HG02943 (cell line): ENCODE results near the gene NRAP.

Experiments used
- ATAC-seq: cut with Tn5 transposase; IDR thresholded peaks from one replicate; pipeline ENCODE4 v1.9.1; 2021; ENCODE audit warnings: mild to moderate bottlenecking, low read depth, moderate library complexity; ENCODE audit not compliant: unreplicated experiment

Gene NRAP, protein sequence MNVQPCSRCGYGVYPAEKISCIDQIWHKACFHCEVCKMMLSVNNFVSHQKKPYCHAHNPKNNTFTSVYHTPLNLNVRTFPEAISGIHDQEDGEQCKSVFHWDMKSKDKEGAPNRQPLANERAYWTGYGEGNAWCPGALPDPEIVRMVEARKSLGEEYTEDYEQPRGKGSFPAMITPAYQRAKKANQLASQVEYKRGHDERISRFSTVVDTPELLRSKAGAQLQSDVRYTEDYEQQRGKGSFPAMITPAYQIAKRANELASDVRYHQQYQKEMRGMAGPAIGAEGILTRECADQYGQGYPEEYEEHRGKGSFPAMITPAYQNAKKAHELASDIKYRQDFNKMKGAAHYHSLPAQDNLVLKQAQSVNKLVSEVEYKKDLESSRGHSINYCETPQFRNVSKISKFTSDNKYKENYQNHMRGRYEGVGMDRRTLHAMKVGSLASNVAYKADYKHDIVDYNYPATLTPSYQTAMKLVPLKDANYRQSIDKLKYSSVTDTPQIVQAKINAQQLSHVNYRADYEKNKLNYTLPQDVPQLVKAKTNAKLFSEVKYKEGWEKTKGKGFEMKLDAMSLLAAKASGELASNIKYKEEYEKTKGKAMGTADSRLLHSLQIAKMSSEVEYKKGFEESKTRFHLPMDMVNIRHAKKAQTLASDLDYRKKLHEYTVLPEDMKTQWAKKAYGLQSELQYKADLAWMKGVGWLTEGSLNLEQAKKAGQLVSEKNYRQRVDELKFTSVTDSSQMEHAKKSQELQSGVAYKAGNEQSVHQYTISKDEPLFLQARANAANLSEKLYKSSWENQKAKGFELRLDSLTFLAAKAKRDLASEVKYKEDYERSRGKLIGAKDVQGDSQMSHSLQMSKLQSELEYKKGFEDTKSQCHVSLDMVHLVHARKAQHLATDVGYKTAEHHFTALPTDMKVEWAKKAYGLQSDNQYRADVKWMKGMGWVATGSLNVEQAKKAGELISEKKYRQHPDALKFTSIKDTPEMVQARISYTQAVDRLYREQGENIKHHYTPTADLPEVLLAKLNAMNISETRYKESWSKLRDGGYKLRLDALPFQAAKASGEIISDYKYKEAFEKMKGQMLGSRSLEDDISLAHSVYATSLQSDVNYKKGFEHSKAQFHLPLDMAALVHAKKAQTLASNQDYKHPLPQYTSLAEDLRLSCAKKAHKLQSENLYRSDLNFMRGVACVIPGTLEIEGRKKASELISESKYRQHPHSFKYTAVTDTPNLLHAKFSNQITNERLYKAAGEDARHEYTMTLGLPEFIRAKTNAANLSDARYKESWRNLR (N-terminal part only)

DNA sequence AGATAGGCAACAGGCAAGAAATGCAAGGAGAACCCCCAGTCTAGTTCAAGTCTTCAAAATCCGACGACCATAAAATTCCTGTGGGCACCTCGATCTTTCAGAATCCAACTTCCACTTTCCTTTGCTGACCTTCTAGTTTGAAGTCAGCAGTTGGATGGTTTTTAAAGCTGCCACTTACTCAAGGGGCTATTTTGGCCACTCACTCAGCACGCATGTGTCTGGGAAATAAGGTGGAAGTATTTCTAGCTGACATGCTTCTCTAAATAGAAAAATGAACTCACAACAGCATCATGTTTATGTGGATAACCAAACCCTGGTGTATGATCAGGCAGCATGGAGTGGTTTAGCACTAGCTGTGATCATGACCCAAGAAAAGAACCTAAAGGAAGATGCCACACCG, at the start of gene NRAP:
Gene NRAP, minus strand, starts transcription at position 134 of the 400 bp plus-strand sequence. CDS start 159 bp downstream, outside the sequence.
- ATAC-seq = no peak

DNA sequence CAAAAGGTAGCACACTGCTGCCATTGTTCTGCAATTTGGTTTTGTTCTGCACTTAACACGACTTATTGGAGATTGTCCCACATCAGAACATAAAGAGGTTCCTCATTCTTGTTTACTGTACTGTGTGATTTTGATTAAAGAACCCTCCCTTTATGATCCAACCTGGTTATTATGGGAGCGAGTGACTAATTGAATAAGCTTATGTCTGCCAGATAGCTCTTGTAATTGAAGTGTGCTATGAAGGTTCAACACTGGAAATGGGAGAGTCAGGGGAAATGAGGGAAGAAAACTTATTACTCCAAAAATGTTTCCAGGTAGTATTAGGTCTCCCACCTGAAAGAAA, 49.8 kb upstream of the NRAP start:
- no peak for ATAC-seq

DNA sequence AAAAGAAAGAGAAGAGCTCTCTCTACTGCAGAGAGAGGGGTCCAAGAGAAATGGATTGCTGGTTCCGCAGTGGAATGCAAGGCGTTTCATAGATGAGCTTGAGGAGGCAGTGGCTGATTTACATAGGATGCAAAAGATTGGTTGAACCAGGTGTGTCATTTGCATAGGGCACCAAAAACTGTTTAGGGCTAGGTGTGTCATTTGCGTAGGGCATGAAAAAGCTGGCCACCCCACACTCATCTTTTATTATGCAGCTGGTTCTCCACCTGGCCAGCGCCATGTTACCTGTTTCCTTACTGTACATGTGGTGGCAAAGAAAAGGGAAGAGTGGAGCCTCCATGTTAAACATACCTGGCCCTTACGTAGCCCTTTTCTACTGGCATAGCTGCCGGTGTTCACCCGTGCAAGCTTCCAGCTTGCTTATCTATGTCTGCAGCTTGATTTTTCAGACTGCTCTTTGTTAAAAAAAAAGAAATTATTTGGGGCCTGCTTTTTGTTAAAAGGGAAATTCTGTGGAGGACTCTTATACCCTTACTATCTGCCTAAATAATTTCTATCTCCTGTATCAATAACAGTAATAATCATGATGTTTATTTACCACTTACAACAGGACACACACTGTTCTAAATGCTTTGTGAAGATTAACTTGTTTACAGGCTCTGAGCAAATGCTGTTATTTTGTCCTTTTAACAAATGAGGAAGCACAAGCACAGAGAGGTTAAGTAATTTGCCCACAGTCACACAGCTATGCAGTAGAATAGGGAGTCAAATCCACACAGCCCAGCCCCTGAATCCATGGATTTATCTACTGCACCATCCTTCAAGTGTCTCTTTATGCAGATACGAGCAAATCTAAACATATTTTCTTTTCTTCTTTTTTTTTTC, 49.2 kb upstream of the NRAP start:
- ATAC-seq = no peak

DNA sequence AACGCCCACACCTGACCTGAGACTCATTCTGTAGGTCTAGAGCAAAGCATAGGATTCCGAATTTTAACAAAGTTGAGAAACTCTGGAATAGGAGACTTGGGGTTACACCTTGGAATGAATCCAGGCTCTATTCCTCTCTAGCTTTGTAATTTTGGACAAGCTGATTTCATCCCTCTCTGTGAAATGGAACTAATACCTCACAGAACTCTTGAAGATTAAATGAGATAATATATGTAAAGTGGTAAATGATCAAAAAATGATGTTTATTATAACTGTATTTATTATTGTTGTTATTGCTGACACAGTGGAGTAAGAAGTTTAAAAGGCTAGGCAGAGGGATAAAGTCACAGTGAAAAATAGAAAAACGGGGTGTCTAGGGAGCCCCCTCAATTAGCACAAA, 48.2 kb upstream of the NRAP start:
- no peak for ATAC-seq

DNA sequence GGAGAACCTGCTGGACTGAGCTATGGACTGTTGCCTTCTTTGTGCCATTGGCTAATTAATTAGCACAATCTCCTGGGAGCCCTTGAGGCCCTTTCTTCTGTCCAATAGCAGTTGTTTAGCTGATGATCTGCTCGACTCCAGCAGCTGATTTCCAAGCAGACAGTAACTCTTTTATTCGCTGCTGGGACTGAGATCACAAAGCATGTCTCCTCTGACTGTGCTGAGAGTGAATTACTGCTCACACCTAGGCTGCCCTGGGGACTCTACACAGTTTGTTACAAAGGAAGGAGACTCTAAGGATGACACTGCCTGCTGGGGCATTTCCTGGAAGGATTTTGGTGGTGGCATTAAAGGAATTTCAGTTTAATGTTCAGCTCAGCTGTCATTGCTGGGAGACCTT, 47.3 kb upstream of the NRAP start:
- ATAC-seq = no peak

DNA sequence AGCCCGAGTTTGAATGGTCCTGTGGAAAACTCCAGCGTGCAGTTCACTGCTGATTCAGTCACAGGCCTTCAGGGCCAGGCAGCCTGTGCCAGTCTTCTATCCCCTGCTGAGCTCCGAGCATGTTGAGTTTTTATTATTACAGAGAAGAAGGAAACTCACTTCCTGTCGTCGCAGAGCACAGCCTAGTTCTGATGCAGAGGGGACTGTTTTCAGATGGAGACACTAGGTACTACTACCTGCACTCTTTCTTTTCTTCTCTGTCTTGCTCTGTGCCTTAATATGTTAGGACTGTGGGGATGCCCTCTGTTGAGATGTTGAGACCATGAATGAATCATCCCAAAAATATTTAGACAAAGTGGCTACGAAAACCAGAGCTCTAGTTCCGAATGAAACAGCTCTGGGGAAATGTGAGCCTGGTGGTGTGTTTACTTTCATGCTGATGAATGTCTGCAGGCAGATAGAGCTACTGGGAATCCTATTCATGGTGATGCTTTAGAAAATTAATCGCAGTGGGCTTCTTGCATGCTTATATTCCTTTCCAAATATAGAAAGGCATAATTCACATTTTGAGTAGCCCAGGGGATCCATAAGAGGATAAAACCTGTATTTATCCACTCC, 45.5 kb upstream of the NRAP start:
- ATAC-seq = no peak

DNA sequence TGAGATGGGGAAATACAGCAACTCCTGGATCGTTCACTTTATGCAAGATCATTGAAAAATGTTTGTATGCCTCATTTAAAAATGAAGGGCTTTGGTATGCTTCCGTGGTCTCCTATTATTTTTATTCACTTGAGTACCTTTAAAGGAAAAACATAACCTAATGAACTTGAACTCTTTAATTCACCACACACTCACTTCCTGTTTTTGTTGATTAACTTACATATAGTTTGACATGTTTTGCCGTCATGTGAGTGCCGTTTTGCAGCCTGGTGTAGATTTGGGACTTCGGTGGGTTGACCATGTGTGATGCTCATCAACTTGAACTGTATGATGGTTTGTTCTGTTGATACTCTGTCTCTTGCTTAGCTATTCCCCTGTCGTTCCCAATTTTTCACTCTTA, 44.8 kb upstream of the NRAP start:
- ATAC-seq = no peak

DNA sequence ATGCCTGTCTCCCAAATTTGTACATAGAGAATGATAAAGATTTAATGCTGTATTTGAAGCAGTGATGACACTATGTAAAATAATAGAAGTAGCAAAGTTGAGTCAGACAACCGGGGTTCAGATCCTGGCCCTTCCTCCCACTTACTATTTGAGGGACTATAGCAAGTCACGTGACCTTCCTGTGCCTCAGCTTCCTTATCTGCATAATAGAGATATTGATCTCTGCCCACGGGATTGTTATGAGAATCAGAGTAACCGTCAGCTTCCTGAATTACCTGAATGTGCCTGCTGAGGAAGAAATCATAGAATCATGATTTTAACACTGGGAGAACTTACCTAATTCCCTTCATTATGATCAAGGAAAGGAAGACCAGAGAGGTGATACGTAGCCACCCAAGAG, 42.8 kb upstream of the NRAP start:
- ATAC-seq = no peak

DNA sequence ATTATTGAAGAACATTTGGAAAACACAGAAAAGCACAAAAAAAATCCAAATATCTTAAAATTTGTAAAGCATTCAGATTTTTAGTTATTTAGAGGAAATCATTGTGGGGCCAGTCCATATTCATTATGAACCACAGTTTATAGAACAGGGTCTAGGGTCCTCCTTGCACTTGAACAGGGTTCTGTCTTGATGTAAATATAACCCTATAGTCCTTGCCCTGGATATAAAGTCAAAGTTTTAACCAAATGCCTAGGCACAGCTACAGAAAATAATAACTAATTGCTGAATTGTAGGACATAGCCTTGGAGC, 41.5 kb upstream of the NRAP start:
- ATAC-seq = no peak

DNA sequence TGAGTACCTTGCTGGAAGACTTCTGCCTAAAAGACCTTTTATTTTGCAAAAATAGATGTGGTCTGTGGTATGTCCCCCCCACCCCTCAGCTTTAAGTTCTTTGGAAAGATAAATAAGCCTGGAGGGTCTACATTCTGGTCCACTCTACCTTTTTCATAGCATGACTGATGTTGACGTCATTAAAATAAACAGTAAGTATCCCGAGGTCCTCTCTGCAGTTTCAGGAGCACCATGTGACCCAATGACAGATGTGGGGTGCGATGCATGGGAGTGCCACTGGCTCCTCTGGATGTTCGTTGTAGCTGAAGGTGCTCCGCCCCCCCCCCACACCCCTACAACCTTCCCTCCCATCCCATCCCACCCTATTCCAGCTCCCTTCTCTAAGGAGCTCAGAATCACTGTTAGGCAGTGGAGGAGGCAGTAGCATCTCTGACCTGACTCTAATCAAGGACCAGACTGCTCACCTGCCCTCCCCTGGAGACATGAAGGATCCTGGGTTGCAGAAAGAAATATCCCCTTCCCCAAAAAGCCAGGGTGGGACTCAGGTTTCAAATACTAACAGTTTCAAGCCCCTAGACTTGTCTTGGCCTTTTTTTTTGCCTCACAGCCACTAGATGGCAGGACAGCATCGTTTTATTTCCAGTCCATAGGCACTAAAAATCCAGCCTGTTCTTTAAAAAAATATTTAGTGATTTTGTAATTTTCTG, 40.9 kb upstream of the NRAP start:
- ATAC-seq = no peak

DNA sequence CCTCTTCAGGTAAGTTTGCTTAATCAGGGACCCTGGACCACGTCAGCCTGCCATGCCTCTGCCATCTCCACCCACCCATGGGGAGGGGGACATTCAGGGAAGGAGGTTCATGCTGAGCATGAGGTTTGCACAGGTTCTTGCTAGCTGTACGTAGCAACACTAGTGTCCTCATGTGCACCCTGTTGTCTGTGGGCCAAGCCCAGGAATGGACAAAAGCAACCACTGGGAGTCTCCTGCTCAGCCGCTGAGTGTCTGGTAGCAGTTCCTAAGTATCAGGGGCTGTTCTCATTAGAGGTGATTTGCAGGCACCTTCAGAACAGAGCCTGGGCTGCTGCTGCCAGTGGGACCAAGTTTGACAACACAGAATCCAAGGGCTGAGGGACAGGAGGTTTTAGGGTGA, 33.8 kb upstream of the NRAP start:
- ATAC-seq = no peak

DNA sequence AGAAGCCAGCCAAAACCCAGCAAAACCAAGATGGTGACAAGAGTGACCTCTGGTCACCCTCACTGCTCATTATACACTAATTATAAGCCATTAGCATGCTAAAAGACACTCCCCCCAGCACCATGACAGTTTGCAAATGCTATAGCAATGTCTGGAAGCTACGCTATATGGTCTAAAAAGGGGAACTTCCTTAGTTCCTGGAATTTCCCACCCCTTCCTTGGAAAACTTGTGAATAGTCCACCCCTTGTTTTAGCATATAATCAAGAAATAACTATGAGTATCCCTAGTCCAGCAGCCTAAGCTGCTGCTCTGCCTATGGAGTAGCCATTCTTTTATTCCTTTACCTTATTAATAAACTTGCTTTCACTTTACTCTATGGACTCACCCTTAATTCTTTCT, 31.9 kb upstream of the NRAP start:
- no peak for ATAC-seq

DNA sequence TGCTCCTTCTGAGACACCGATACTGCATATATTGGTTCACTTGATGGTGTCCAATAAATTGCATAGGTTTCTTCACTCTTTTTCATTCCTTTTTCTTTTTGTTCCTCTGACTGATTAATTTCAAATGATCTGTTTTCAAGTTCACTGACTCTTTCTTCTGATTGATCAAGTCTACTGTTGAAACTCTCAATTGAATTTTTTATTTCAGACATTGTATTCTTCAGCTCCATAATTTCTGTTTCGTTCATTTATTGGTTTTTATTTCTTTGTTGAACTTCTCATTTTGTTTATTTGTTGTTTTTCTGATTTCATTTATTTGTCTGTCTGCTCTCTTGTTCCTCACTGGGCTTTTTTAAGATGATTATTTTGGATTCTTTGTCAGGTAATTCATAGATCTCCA, 29.5 kb upstream of the NRAP start:
- ATAC-seq = no peak

DNA sequence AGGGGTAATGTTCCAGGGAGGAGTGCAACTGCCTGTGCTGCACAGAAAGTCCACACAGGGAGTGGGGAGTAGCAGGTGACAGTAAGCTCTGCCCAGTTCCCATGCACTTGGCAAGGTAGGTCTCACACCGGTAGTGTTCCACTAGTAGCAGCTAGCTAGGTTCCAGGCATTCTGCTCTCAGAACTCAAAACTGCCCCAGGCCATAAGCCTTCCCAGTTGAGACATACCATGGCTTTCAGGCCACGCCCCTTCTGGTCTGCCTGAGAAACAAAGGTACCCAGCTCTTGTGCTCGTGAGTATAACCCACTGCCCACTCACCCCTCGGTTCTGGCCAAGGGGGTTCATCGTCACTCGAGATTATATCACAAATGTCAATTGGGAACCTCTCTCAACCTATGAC, 28.4 kb upstream of the NRAP start:
- ATAC-seq = no peak

DNA sequence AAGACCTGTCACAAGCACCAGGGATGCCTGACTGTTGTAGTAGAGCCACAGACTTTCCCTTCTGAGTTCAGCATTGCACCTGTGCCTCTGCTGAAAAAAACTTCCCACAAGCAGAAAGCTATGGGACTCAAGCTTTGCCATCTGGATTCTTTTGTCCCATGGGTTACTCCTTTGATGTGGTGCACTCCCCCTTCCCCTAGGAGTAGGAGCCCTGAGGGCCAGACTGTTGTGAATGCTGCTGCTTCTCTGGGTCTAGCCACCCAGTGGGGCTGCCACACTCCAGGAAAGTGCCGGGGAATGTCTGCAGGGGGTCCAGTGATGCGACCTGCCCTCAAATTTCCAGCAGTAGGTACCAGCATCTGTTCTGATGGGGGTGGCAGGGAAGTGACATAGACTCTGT, 27.5 kb upstream of the NRAP start:
- no peak for ATAC-seq

DNA sequence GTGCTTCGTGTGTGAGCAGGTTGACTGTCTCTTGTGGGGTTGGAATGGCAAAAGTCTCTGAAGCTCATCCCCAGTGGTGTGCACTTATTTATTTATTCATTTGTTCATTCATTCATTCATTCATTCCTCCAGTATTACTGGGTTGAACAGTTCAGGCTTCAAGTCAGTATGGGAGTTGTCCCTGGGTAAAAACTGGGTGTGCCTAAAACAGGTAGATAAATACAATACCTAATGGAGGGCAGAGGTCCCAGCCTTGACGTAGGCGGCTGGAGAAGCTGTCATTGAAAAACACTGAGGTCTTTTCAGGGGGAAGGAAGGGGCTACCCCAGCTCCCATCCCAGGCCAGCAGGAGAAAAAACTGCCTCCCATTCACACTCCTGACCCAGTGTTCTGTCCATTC, 26.9 kb upstream of the NRAP start:
- no peak for ATAC-seq

DNA sequence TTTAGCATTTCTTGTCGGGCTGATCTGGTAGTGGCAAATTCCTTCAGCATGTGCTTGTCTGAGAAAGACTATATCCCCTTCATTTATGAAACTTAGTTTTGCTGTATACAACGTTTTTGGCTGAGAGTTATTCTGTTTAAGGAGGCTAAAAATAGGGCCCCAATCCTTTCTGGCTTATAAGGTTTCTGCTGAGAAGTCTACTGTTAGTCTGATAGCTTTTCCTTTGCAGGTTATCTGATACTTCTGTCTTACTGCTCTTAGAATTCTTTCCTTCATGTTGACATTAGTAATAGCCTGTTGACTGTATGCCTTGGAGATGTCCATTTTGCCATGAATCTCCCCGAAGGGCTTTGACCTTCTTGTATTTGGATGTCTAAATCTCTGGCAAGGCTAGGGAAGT, 25.7 kb upstream of the NRAP start:
- ATAC-seq = no peak

DNA sequence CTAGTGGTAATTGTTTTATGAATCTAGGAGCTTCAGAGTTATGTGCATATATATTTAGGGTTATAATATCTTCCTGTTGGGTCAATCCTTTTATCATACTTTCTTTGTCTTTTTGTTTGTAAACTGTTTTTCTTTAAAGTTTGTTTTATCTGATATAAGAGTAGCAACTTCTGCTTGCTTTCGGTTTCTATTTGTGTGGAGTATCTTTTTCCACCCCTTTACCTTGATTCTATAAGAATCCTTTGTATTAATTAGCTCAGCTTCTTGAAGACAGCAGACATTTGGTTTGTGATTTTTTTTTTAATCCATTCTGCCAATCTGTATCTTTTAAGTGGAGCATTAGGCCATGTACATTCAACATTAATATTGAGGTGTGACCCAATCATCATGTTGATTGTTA, 25.2 kb upstream of the NRAP start:
- no peak for ATAC-seq

DNA sequence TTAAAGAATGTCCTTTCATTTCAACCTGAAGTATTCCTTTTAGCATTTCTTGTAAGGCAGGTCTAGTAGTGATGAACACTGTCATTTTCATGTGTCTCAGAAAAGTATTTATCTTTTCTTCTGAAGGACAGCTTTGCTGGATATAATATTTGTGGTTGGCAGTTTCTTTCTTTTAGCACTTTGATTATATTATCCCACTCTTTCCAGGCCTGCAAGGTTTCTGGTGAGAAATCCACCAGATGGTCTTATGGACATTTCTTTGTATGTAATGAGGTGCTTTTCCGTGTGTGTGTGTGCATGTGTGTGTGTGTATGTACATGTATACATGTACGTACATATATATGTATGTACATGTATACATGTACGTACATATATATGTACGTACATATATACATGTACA, 23.2 kb upstream of the NRAP start:
- ATAC-seq = no peak
